Measurements from ENCODE around the gene JAKMIP1. TPM values are rescaled to one million over a fixed set of nuclear protein-coding genes. Genes with fewer than 3 reads are reported as not detected.

Gene JAKMIP1
- total RNA-seq, 6 donors from 2014 or later = 0.40 to 6.8 (median 1.0) TPM

DNA sequence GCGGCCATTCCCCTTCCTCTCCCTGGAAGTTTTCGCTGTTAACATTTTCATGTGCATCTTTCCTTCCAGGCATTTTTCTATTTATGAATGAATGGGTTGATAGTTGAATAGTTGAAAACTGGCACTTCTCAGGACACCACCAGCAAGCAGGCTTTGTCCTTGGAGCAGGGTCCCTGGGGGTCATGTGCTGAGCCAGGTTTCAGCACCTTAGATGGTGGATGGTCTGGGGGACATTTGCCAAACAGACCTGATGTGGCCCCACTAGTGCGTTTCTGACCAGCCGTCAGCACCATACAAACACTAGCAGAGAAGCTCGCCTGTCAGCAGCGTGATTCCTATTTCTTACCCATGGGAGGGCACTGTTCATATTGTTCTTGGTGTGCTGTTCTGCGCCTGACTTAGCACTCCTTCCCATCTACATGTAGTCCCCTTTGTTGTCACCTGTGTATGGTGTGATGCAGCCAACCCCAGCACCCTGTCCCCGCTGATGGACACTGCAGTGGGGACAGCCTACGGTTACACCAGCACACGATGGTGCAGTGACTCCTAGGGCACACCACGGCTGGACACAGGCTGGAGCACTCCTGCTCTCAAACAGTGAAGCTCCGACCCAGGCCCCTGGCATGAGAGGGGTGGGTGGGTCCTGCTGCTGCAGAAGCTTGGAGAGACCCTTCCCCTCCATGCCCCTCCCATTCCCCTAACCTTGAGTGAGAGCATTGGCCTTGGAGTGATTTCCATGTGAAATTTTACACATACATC lies 42.1 kb upstream of the JAKMIP1 start:
- Histone ChIP-seq H3K4me3 (no peak overlapping the region), H3K36me3 (no peaks in the 10 kb centered on the region), H3K27ac (no peak overlapping the region), H3K9me3 (peaks cover 0 to 14% (median 4%) of the 10 kb centered on the region in 4 donors), H3K4me1 (peaks cover 0 to 5% (median 2%) of the 10 kb centered on the region in 4 donors), H3K27me3 (peaks cover 0 to 10% (median 4%) of the 10 kb centered on the region in 4 donors)
- no peak for TF ChIP-seq POLR2AphosphoS5 (IDR thresholded peaks at IDR 0.05)
- no peak for TF ChIP-seq EP300 (IDR thresholded peaks at IDR 0.05)
- TF ChIP-seq, protein P1, sequence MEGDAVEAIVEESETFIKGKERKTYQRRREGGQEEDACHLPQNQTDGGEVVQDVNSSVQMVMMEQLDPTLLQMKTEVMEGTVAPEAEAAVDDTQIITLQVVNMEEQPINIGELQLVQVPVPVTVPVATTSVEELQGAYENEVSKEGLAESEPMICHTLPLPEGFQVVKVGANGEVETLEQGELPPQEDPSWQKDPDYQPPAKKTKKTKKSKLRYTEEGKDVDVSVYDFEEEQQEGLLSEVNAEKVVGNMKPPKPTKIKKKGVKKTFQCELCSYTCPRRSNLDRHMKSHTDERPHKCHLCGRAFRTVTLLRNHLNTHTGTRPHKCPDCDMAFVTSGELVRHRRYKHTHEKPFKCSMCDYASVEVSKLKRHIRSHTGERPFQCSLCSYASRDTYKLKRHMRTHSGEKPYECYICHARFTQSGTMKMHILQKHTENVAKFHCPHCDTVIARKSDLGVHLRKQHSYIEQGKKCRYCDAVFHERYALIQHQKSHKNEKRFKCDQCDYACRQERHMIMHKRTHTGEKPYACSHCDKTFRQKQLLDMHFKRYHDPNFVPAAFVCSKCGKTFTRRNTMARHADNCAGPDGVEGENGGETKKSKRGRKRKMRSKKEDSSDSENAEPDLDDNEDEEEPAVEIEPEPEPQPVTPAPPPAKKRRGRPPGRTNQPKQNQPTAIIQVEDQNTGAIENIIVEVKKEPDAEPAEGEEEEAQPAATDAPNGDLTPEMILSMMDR (IDR thresholded peaks at IDR 0.05) = no peak
- TF ChIP-seq POLR2A (IDR thresholded peaks at IDR 0.05) = no peak
- ATAC-seq (ENCODE audit: low FRiP score in 2 of 2) = no peak
- DNase-seq = no peak
- 78 to 79% methylated on average over 9 to 12 of the region's 12 CpGs for WGBS, 2 donors

DNA sequence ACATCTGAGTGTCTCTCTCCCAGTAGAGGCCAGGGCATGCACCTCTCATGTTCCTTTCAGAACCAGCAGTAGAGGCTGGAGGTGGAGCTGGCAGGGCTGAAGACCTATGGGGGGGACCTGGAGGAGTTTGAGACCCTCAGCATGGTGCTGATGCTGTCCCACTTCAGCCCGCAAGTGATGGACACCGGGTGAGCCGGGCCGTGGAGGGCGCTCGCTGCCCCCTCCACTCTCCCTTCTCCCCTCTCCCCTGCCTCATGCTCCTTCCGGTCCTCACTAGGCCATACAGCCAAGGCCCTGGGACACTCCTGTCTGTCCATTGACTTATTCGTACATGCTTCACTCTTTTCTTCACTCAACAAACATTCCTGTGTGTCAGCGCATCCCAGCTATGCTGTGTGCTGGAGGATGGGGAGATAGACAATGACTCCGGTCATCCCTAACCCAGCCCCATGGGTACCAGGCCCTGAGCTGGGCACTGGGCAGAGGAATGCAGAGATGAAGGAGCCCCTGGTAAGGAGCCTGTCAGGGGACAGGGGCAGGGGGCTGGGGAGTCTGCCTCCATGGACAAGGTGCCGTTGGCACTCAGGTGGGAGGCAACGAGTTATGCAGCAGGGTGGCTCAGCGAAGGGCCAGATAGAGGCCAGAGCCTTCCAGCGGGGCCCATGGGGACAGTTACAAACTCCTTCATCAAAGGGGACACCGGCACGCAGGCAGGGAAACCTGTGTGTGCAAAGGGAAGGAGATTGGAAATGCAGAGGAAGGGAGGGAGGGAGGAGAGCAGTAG lies 40.9 kb upstream of the JAKMIP1 start:
- Histone ChIP-seq H3K4me3 (no peak overlapping the region), H3K9me3 (peaks cover 0 to 14% (median 4%) of the 10 kb centered on the region in 4 donors), H3K36me3 (no peaks in the 10 kb centered on the region), H3K27me3 (peaks cover 0 to 10% (median 4%) of the 10 kb centered on the region in 4 donors), H3K4me1 (peaks cover 0 to 5% (median 2%) of the 10 kb centered on the region in 4 donors), H3K27ac (no peak overlapping the region)
- TF ChIP-seq, protein P1 (IDR thresholded peaks at IDR 0.05) = no peak
- no peak for TF ChIP-seq POLR2AphosphoS5 (IDR thresholded peaks at IDR 0.05)
- no peak for TF ChIP-seq EP300 (IDR thresholded peaks at IDR 0.05)
- TF ChIP-seq POLR2A (IDR thresholded peaks at IDR 0.05) = no peak
- 89% methylated on average over 16 of the region's 16 CpGs for WGBS, 2 donors
- ATAC-seq (ENCODE audit: low FRiP score in 2 of 2) (no peak), DNase-seq (no peak)

DNA sequence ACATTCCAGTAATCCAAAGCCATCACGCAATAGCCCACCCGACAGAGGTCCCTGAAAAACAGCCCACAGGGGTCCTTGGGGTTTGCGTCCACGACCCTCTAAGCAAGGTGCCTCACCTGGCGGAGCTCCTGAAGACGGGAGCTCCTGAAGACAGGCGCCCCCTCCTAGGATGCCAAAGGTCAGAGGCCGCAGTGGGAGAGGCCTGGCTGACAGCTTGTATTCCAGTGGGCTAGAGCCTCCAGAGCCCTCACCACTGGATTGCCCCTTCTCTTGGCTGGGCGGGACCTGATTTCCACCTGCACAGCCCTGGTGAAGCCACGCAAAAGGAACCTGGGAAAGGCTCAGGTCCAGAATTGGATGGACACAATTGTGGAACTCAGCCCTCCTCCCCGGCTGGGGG lies 39.6 kb upstream of the JAKMIP1 start:
- ATAC-seq (ENCODE audit: low FRiP score in 2 of 2) = no peak
- H3K36me3 ChIP-seq = no peaks in the 10 kb centered on the region
- H3K27me3 ChIP-seq = peaks cover 0 to under 1% (median 0%) of the 10 kb centered on the region in 4 donors
- no peaks in the 10 kb centered on the region for H3K4me1 ChIP-seq
- WGBS, 2 donors = 77 to 84% methylated on average over 8 to 10 of the region's 11 CpGs
- peaks cover 0 to 8% (median 4%) of the 10 kb centered on the region in 4 donors for H3K9me3 ChIP-seq
- TF ChIP-seq, protein P1 (IDR thresholded peaks at IDR 0.05) = no peak
- TF ChIP-seq POLR2A (IDR thresholded peaks at IDR 0.05) (no peak), EP300 (IDR thresholded peaks at IDR 0.05) (no peak), POLR2AphosphoS5 (IDR thresholded peaks at IDR 0.05) (no peak)
- no peak overlapping the region for H3K27ac ChIP-seq
- H3K4me3 ChIP-seq = no peak overlapping the region
- DNase-seq = no peak

DNA sequence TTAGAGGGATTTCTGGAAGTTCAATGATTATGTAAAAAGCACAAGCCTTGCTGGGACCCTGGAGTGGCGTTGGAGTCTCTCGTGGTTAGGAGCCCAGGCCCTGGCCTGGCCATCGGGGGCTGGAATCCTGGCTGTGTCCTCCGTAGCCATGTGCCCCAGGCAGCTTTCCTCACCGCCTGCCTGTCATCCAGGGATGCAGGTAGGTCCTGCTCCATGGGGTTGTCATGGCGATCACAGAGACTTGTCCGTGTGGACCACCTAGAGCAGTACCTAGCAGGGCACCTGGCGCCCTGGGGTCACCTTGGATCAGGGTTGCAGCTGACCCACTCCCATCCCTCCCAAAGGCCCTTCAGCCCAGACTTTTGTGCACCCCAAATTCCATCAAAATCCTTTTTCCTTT lies 39.1 kb upstream of the JAKMIP1 start:
- no peak overlapping the region for H3K4me3 ChIP-seq
- 64 to 73% methylated on average over 6 to 8 of the region's 8 CpGs for WGBS, 2 donors
- H3K9me3 ChIP-seq = peaks cover 0 to 5% (median 4%) of the 10 kb centered on the region in 4 donors
- no peak for ATAC-seq (ENCODE audit: low FRiP score in 2 of 2)
- no peaks in the 10 kb centered on the region for H3K4me1 ChIP-seq
- no peak for DNase-seq
- H3K27me3 ChIP-seq = no peaks in the 10 kb centered on the region
- TF ChIP-seq EP300 (IDR thresholded peaks at IDR 0.05) = no peak
- TF ChIP-seq POLR2AphosphoS5 (IDR thresholded peaks at IDR 0.05) = no peak
- TF ChIP-seq, protein P1 (IDR thresholded peaks at IDR 0.05) = no peak
- no peak for TF ChIP-seq POLR2A (IDR thresholded peaks at IDR 0.05)
- H3K27ac ChIP-seq = no peak overlapping the region
- no peaks in the 10 kb centered on the region for H3K36me3 ChIP-seq

Data from upper lobe of left lung (tissue), 6 donors.